Measurements from ENCODE around the gene REEP2. TPM values are rescaled to one million over a fixed set of nuclear protein-coding genes. Genes with fewer than 3 reads are reported as not detected.

REEP2 gene
- total RNA-seq, 3 donors from 2014 or later (not counting 1 experiment from before 2014, with no cell fraction given) = 0.28 to 0.79 (median 0.66) TPM

DNA sequence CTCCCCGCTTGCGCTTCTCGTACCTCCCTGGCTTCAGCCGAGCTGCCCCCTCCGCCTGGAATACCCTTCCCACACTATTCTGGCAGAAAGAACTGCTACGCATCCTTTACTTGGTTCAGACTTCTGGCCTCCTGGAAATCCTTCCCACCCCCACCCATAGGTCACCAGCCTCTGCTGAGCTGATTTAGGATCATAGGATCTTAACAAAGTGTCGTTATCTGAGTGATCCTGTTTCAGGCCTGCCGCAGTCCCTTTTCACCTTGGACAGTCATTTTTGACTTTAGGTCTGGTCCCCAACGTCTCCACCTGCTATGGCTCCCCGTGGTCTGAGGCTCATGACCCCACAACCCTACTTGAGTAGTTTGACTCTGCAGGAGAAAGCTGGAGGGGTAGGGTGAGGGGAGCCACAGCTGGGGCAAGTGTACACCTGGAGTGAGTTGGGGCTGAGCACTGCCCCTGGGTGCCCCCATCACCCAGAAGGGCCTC is 53.7 kb downstream of the REEP2 start:
- intact Hi-C loops (cut with micrococcal nuclease) = loop anchor here (1.0 to 10.0 kb wide), 2 partner anchors 27 to 52 kb away; partner anchors contain the start of genes EGR1 and ETF1
- 56% methylated on average over 10 of the region's 10 CpGs for WGBS (ENCODE audit: insufficient coverage)
- Histone ChIP-seq H3K4me3 (ENCODE audit: low read length) (peak overlapping the region; percentile 47), H3K27me3 (ENCODE audit: control insufficient read depth, insufficient read depth, low read length) (peaks cover 26% of the 10 kb centered on the region), H3K4me1 (ENCODE audit: control insufficient read depth, insufficient read depth, low read length) (peaks cover 16% of the 10 kb centered on the region), H3K36me3 (ENCODE audit: control insufficient read depth, insufficient read depth, low read length) (no peaks in the 10 kb centered on the region), H3K9me3 (ENCODE audit: control insufficient read depth, insufficient read depth, low read length) (no peaks in the 10 kb centered on the region), H3K27ac (ENCODE audit: low read length) (no peak overlapping the region)
- ATAC-seq (no peak), DNase-seq (no peak)
- TF ChIP-seq, protein P1, sequence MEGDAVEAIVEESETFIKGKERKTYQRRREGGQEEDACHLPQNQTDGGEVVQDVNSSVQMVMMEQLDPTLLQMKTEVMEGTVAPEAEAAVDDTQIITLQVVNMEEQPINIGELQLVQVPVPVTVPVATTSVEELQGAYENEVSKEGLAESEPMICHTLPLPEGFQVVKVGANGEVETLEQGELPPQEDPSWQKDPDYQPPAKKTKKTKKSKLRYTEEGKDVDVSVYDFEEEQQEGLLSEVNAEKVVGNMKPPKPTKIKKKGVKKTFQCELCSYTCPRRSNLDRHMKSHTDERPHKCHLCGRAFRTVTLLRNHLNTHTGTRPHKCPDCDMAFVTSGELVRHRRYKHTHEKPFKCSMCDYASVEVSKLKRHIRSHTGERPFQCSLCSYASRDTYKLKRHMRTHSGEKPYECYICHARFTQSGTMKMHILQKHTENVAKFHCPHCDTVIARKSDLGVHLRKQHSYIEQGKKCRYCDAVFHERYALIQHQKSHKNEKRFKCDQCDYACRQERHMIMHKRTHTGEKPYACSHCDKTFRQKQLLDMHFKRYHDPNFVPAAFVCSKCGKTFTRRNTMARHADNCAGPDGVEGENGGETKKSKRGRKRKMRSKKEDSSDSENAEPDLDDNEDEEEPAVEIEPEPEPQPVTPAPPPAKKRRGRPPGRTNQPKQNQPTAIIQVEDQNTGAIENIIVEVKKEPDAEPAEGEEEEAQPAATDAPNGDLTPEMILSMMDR (IDR thresholded peaks at IDR 0.05) = no peak
- H3K27me3 Mint-ChIP-seq (ENCODE audit: low read depth in 2 of 2) = peaks cover 15 to 18% of the 10 kb centered on the region in 2 donors
- H3K27ac Mint-ChIP-seq = peak overlapping the region; percentile 62 to 82
- no peaks in the 10 kb centered on the region for H3K9me3 Mint-ChIP-seq
- H3K4me1 Mint-ChIP-seq = peaks cover 5 to 10% of the 10 kb centered on the region in 2 donors
- H3K36me3 Mint-ChIP-seq = no peaks in the 10 kb centered on the region
- peak overlapping the region; percentile 94 for H3K4me3 Mint-ChIP-seq

DNA sequence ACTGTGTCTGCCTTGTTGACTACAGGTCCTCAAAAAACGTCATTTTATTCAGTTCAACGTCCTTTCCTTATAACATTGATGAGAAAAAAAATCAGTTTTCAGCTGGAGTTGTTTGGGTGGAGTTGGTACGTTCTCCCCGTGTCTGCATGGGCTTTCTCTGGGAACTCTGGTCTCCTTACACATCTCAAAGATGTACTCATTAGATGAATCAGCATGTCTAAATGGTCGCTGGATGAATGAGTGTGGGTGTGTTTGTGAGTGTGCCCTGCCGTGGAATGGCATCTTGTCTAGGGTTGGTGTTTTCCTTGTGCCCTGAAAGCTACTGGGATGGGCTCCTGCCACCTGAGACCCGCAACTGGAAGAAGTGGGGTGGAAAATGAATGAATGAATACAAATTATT is 56.5 kb downstream of the REEP2 start:
- Mint-ChIP-seq H3K4me1 (peaks cover 5 to 10% of the 10 kb centered on the region in 2 donors), H3K27me3 (ENCODE audit: low read depth in 2 of 2) (peaks cover 8 to 13% of the 10 kb centered on the region in 2 donors), H3K9me3 (no peaks in the 10 kb centered on the region), H3K27ac (no peak overlapping the region), H3K4me3 (no peak overlapping the region), H3K36me3 (no peaks in the 10 kb centered on the region)
- no peak for DNase-seq
- TF ChIP-seq, protein P1 (IDR thresholded peaks at IDR 0.05) = no peak
- ATAC-seq = no peak
- H3K4me3 ChIP-seq (ENCODE audit: low read length) = no peak overlapping the region
- no peaks in the 10 kb centered on the region for H3K36me3 ChIP-seq (ENCODE audit: control insufficient read depth, insufficient read depth, low read length)
- H3K27me3 ChIP-seq (ENCODE audit: control insufficient read depth, insufficient read depth, low read length) = peaks cover 21% of the 10 kb centered on the region
- peaks cover 16% of the 10 kb centered on the region for H3K4me1 ChIP-seq (ENCODE audit: control insufficient read depth, insufficient read depth, low read length)
- no peak overlapping the region for H3K27ac ChIP-seq (ENCODE audit: low read length)
- intact Hi-C loops (cut with micrococcal nuclease) = loop anchor here (10.0 kb wide), 1 partner anchor 49 kb away; the partner anchor contains the start of gene ETF1
- WGBS (ENCODE audit: insufficient coverage) = 83% methylated on average over 6 of the region's 7 CpGs
- H3K9me3 ChIP-seq (ENCODE audit: control insufficient read depth, insufficient read depth, low read length) = no peaks in the 10 kb centered on the region

Other genes starting within 250 kb of the REEP2 start
- gene CDC23, start 225.7 kb upstream of the REEP2 start, total RNA-seq = 10 to 100 TPM; 16.3 to 25.2 (median 24.6) TPM
- not detected for gene GFRA3, start 164.4 kb upstream of the REEP2 start, total RNA-seq
- gene CDC25C, start 107.3 kb upstream of the REEP2 start, total RNA-seq = under 1 TPM in 2 of 3 donors, not detected in 1; 0.47 to 0.48 TPM
- 100 to 1,000 TPM in 1 of 3 donors, 10 to 100 TPM in 2; 65.1 to 140 (median 73.6) TPM for gene FAM53C, start 100.8 kb upstream of the REEP2 start, total RNA-seq
- 10 to 100 TPM; 82.3 to 87.1 (median 82.3) TPM for gene KDM3B, start 86.4 kb upstream of the REEP2 start, total RNA-seq
- gene EGR1, start 26.4 kb downstream of the REEP2 start, total RNA-seq = 100 to 1,000 TPM in 1 of 3 donors, 10 to 100 TPM in 2; 52.1 to 137 (median 84.8) TPM
- gene ETF1, start 104.2 kb downstream of the REEP2 start, total RNA-seq = 100 to 1,000 TPM; 135 to 189 (median 136) TPM
- gene HSPA9, start 136.3 kb downstream of the REEP2 start, total RNA-seq = 100 to 1,000 TPM; 272 to 308 (median 308) TPM

All from natural killer cell (primary cell).